Occipital lobe (tissue), 2 donors: ENCODE measurements around the gene F2R. TPM values are rescaled to one million over a fixed set of nuclear protein-coding genes. Genes with fewer than 3 reads are reported as not detected.
"Not testable (repeated sequence)": the region's sequence is repeated elsewhere in the genome, so short reads cannot be mapped to it uniquely, and the experiment has no call there.

Source experiments
- DNase-seq: peaks from one replicate; lab custom pipeline; 2025; lab: John Stamatoyannopoulos, UW
- total RNA-seq: library from RNA; depleted of rRNA; stranded (reverse); fragments of >200 nt; gene quantifications from one replicate; pipeline ENCODE4 v1.2.3, GENCODE V29; 2014

The F2R gene
- total RNA-seq, 1 donor from 2014 or later = 29.2 TPM

DNA sequence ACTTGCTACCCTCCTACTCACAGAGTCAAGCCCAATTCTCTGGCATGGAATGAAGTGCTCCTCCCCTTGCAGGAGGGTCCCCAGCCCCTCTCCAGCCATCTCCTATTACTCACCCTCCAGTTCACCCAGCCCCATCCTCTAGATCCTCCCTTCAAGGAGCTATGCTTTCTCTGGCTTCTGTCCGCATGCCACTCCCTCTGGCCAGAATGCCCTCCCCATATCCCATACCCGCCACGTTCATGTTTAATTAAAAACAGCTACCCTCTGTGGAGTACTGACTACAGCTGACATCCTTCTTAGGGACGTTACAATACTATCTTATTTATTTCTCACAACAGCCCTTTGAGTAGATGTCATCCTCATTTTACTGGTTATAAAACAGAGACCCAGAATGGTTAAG lies 3.0 kb downstream of the F2R start:
- no peak for DNase-seq

DNA sequence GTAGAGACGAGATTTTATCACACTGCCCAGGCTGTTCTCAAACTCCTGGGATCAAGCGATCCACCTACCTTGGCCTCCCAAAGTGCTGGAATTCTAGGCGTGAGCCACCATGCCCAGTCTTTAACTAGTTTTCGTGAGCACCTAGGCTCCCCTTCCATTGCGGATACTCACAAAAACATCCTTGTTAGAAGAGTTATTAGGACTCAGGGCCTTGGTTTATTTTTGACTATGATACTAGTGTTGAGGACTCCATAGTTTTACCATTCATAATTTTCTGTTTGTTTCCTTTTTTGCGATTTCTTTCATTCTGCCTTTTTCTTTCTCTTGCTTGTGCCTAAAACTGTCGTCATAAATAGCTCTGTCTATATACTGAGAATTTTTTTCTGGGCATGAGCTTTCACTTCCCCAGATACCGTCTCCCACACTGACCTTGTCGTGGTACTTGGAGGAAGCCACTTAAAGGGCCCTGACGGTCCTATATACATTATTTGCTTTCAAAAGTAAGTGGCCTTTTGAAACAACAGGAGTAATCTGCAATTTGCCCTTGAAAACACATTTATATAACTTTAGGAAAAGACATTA lies 5.2 kb downstream of the F2R start:
- no peak for DNase-seq

DNA sequence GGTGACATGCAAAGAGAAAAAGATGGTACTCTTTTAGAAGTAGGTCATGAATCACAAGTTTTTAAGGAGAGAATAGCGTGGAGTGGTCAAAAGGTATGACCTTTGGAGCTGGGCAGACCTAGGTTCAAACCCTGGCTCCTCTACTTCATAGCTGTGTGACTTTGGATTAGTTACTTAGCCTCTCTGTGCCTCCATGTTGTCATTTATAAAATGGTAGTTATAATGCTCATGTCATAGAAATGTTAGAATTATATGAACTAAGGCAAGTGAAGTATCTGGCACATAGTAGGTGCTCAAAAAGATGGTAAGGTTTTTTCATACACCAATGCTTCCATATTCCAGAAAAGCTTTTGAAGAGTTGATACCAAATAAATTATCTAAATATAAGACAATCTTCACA lies 7.3 kb downstream of the F2R start:
- no peak for DNase-seq

DNA sequence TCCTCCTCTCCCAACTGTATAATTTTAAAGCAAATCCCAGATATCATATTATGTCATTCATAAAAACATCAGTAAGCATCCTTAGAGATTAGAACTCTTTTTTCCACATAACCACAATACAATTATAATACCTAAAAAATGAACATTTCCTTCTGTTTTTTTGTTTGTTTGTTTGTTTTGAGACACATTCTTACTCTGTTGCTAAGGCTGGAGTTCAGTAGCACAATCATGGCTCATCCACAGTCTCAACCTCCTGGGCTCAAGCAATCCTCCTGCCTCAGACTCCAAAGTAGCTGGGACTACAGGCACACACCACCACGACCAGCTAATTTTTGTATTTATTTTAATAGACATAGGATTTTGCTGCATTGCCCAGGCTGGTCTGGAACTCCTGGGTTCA lies 8.0 kb downstream of the F2R start:
- no peak for DNase-seq

DNA sequence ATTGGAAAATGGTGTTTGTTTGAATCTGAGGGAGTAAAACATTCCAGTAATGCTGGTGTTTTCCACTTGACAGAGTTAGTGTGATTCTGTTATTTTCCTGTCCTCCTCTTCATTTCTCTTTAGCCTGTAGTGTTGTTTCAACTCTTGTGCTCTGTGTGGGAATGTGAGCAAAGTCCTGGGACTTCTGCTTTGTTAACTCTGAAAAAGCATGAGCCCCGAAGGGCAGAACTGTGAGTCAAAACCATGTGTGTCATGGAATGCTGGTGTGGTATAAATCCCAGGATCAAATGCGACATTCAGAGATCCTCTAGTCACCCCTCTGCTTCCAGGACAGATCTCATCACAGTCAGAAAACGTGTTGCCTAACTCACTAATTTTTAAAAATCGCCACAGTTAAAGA lies 8.9 kb downstream of the F2R start:
- no peak for DNase-seq

DNA sequence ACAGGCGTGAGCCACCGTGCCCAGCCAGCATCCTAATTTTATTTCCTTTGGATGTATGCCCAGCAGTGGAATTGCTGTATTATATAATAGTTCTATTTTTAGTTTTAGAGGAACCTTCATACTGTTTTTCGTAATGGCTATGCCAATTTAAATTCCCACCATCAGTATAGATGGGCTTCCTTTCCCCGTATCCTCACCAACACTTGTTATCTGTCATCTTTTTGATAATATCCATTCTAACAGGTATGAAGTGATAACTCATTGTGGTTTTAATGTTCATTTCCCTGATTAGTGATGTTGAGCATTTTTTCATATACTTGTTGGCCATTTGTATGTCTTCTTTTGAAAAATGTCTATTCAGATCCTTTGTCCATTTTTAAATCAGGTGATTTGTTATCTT lies 13.0 kb downstream of the F2R start:
- DNase-seq = no peak

DNA sequence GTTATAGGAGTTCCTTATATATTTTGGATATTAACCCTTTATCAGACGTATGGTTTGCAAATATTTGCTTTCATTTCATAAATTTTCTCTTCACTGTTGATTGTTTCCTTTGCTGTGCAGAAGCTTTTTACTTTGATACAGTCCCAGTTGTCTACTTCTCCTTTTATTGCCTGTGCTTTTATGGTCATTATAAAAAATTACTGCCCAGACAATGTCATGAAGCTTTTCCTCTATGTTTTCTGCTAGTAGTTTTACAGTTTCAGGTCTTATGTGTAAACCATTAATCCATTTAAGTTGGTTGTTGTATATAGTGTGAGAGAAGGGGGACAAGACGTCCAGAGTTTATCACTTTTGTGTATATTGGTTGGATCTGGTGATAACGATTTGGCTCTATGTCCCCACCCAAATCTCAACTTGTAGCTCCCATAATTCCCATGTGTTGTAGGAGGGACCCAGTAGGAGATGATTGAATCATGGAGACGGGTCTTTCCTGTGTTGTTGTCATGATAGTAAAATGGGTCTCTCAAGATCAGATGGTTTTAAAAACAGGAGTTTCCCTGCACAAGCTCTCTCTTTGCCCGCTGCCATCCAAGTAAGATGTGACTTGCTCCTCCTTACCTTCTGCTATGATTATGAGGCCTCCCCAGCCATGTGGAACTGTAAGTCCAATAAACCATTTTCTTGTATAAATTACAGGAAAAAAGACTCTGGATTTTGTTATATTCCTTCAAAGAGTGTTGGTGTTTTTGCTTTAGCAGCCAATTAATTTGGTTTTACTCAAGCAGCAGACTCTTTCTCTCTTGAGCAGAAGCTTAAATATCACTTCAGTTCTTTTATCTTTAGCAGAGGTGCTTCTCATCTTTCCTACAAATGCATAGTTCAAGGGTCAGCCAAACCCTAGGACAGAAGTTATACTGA lies 13.7 kb downstream of the F2R start:
- DNase-seq = no peak

DNA sequence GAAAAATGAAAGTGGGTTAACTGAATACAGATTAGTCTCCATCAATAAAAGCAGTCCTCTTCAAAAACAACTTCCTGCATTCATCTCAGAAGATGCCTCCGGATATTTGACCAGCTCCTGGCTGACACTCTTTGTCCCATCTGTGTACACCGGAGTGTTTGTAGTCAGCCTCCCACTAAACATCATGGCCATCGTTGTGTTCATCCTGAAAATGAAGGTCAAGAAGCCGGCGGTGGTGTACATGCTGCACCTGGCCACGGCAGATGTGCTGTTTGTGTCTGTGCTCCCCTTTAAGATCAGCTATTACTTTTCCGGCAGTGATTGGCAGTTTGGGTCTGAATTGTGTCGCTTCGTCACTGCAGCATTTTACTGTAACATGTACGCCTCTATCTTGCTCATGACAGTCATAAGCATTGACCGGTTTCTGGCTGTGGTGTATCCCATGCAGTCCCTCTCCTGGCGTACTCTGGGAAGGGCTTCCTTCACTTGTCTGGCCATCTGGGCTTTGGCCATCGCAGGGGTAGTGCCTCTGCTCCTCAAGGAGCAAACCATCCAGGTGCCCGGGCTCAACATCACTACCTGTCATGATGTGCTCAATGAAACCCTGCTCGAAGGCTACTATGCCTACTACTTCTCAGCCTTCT lies 16.6 kb downstream of the F2R start:
- DNase-seq = no peak

DNA sequence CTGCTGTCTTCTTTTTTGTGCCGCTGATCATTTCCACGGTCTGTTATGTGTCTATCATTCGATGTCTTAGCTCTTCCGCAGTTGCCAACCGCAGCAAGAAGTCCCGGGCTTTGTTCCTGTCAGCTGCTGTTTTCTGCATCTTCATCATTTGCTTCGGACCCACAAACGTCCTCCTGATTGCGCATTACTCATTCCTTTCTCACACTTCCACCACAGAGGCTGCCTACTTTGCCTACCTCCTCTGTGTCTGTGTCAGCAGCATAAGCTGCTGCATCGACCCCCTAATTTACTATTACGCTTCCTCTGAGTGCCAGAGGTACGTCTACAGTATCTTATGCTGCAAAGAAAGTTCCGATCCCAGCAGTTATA lies 17.1 kb downstream of the F2R start:
- no peak for DNase-seq

DNA sequence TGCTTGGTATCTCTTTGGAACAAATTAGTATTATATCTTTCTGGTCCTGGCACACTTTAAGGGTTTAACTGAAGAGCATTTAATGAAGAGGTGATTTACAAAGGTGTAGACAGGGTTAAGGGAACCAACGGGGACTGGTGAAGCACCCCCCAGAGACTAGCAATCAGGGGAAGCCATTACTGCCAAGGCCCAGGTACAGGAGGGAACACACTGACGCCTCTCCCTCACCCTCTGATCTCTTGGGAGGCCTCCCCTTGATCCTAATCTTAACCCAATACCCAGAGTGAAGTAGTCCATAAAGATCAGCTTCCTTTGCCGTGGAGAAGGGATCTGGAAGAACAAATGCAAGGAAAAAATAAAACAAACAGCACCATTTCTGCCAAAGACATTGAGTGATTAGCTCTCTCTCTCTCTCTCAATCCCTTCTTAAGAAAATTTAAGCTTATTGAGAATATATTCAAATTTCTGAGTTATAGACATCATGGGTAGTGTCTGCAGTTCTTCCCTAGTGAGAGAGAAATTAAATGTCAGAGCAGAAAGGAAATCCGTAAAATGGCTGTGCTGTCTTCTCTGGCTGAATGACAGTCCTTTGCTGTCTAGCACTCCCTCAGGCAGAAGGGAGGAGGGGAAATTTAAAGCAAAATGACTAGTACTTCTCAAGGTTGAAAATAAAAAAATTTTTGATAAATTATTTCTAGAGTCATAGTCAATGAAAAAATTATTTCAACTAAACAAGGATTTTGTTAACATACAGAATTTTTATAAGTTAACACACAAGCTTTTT lies 20.0 kb downstream of the F2R start:
- no peak for DNase-seq

DNA sequence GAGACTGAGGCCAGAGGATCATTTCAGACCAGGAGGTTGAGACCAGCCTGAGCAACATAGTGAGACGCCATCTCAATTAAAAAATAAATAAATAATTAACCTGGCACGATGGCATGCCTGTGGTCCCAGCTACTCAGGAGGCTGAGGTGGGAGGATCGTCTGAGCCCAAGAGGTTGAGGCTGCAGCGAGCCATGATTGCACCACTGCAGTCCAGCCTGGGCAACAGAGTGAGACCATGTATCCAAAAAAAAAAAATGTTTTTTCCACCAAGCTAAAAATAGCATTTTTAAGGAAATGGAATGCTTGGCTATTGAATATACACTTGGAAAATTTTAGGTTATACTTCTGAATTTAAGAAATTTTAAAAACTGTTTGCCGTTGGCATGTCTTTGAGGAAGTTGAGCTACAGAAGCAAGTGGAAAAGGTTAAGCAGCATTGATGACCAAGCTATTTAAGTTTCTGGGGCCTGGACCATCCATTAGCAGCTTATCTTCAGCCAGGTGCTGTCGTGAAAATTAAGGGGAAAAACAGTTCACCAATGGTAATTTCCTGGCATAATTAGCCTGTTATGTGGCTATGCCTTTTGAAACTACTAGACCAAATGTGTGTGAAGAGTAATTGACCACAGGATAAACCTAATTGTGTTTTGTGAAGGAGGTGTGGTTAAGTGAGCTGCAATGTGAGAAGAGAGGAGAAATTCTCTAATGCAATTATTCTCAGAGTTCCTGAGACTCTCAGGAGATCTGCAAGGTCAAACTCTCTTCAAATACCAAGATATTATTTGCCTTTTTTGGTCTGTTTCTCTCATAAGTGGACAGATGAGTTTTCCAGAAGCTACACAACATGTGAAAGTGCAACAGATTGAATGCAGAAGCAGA lies 21.0 kb downstream of the F2R start:
- no peak for DNase-seq

DNA sequence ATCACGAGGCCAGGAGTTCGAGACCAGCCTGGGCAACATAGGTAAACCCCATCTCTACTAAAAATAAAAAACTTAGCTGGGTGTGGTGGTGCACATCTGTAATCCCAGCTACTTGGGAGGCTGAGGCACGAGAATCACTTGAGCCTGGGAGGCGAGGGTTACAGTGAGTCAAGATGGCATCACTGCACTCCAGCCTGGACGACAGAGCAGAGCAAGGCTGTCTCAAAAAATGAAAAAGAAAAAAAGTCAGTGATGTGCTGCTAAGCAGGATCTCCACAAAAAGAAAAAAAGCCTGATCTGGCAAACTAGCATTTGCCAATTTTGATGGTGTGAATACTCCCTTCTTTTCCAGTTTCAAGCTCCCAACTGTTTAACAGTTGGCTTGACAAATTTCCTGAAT lies 21.9 kb downstream of the F2R start:
- no peak for DNase-seq

DNA sequence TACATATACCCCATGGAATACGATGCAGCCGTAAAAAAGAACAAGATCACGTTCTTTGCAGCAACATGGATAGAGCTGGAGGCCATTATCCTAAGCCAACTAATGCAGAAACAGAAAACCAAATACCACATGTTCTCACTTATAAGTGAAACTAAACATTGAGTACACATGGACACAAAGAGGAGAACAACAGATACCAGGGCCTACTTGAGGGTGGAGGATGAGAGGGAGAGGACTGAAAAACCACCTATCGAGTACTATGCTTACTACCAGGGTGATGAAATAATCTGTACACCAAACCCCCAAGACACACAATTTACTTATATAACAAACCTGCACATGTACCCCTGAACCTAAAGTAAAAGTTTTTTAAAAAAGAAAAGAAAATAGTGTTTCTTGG lies 25.6 kb downstream of the F2R start:
- DNase-seq = not testable (repeated sequence)

DNA sequence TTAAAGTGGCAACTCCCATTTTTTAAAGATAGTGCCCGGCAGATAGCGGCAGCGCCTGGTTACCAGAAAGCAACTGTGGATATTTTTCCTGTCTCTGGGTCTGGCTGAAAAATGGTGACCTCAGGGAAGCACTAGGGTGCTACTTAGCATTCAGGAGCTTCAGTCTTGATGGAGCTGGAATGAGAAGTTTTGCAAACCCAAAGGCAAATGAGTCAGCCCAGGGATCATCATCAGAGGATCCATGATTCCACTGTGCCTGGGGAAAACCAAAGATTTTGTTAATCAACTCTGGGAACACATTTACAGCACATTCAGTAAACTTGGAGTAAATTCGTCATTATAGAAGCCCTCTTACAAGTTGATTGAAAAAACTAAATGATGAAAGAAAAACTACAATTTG lies 26.7 kb downstream of the F2R start:
- DNase-seq = no peak

DNA sequence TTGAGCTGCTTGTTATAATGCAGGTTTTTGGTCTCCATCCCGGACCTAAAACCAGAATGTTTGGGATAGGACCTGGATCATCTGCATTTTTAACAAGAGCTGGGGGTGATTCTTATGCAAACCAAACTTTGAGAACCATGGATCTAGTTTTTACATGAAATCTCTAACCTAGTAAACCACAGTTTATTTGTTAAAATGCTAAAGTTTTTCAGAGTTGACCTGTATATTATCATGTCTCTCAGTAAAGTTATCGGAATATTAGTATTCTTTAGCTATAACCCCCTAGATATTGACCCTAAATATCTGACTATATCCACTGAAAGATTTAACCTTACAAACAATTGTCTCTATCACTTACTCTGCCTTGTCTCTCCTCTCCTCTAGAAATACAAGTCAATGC lies 28.7 kb downstream of the F2R start:
- DNase-seq = no peak

DNA sequence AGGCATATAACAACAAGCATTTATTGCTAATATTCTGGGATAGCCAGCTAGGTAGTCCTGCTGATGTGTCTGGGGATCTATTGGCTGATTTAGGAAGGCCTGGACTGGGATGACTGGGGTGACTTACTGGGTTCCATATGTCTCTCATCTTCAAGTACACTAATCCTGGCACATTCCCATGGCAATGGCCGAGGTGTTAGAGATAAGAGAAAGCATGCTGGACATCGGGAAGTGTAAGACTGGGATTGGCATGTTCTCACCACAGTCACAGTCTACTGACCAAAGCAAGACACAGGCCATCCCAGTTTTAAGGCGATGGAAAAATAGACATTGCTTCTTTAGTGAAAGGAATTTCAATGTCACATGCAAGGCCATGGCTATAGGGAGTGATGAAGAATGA lies 29.7 kb downstream of the F2R start:
- DNase-seq = no peak

DNA sequence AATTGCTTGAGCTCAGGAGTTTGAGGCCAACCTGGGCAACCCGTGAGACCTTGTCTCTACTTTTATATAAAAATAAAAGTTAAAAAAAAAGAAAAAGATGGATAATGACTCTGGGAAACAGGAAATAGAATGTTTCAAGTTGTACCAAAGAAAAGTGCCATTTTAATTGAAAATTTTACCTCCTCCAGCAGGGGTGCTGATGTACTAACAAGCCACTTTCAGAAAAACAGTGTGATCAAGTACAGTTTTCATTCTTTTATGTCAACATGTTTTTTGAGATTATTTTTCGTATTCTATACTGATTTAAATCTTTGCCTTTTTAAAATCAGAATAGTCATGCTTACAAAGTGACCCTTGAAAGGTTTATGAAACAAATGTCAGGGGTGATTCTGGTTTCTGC lies 30.8 kb downstream of the F2R start:
- no peak for DNase-seq

DNA sequence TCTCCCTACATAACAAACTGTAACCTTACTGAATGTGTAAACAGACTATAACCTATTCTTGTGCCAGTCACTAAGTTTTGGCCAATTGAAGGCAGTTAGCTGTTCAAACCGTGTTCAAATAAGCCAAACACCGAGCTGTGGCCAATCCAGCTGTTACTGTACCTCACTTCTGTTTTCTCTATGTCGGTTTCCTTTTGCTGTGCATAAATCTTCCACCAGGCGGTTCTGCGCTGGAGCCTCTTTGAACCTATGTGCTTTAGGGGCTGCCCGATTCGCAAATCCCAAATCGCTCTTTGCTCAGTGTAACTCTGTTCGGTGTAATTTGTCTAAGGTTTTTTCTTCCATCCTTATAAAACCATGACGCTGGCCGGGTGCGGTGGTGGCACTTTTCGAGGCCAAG lies 31.8 kb downstream of the F2R start:
- DNase-seq = no peak

DNA sequence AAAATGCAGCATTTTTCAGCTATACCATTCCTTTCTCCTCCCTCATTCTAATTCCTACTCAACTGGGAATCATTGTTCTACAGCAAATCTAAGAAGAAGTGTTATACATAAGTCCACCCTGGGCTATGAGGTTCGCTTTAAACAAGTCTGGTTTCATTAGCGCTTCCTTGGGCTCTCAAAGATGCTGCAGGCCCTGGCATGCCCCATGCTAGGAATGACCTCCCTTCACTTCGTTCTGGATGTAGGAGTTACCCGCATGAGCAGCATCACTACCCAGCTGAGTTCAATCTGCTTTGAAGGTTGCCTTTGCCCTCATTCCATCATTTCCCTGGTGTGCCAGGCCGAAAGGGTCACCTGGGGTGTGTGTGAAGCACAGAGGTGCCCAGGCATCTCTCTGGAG lies 35.4 kb downstream of the F2R start:
- DNase-seq = no peak

DNA sequence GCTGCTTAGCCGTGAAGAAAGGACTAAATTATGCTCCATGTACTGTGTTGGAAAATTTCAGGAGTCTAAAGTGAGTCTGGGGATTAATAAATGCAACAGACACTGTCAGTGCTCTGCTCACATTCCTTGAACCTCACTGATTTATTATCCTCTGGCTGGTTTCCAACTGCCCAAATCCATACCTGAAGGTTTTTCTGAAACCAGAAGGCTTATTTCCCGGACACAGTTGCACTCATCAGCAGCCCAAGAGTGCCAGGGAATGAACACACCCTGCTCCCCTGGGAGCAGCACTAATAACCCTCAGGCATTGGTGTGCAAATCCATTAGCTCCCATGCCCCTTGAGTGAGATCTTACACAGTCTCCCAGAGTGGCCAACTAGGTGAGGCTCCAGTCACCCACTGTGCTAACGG lies 38.7 kb downstream of the F2R start:
- no peak for DNase-seq
